ENCODE measurements around the gene HPDL.

The HPDL gene

DNA sequence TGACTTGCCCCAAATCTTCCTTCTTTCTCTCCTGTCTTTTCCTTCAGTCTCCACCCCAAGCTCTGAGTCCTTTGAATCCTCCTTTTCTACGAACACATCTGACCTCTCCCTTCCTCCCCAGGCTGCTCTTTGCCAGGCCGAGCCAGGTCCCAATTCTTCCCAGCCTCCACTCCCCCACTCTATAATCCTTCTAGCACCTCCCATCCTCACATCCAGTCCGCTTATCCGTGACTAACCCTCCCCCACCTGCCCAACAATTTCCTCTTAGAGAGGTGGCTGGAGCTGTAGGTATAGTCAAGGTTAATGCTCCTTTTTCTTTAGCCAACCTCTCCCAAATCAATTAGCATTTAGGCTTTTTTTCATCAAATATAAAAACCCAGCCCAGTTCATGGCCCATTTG, 9.5 kb upstream of the HPDL start:
- Histone ChIP-seq H3K4me1 (no peaks in the 10 kb centered on the region), H3K9me3 (no peaks in the 10 kb centered on the region), H3K27ac (no peak overlapping the region), H3K36me3 (no peaks in the 10 kb centered on the region), H3K4me3 (no peak overlapping the region), H3K27me3 (no peaks in the 10 kb centered on the region)
- intact Hi-C loops (cut with DNase I; ENCODE audit: low total_unique reads), result no loop called here
- TF ChIP-seq, protein P1, sequence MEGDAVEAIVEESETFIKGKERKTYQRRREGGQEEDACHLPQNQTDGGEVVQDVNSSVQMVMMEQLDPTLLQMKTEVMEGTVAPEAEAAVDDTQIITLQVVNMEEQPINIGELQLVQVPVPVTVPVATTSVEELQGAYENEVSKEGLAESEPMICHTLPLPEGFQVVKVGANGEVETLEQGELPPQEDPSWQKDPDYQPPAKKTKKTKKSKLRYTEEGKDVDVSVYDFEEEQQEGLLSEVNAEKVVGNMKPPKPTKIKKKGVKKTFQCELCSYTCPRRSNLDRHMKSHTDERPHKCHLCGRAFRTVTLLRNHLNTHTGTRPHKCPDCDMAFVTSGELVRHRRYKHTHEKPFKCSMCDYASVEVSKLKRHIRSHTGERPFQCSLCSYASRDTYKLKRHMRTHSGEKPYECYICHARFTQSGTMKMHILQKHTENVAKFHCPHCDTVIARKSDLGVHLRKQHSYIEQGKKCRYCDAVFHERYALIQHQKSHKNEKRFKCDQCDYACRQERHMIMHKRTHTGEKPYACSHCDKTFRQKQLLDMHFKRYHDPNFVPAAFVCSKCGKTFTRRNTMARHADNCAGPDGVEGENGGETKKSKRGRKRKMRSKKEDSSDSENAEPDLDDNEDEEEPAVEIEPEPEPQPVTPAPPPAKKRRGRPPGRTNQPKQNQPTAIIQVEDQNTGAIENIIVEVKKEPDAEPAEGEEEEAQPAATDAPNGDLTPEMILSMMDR (IDR thresholded peaks at IDR 0.05), result no peak
- DNase-seq, result peak in 1 of 2 donors; percentile 20

DNA sequence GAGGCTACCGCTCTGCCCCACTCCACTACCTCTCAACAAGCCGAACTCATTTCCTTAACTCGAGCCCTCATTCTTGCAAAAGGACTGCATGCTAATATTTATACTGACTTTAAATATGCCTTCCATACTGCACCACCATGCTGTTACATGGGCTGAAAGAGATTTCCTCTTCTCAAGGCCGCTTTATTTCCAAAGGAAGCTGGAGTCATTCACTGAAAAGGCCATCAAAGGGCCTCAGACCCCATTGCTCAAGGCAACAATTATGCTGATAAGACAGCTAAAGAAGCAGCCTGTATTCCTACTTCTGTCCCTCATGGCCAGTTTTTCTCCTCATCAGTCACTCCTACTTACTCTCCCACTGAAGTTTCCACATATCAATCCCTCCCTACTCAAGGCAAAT, 6.9 kb upstream of the HPDL start:
- no peaks in the 10 kb centered on the region for H3K36me3 ChIP-seq
- no peak overlapping the region for H3K27ac ChIP-seq
- H3K4me1 ChIP-seq, result no peaks in the 10 kb centered on the region
- TF ChIP-seq, protein P1 (IDR thresholded peaks at IDR 0.05), result no peak
- no peaks in the 10 kb centered on the region for H3K27me3 ChIP-seq
- intact Hi-C loops (cut with DNase I; ENCODE audit: low total_unique reads), result no loop called here
- no peaks in the 10 kb centered on the region for H3K9me3 ChIP-seq
- H3K4me3 ChIP-seq, result no peak overlapping the region
- no peak for DNase-seq

DNA sequence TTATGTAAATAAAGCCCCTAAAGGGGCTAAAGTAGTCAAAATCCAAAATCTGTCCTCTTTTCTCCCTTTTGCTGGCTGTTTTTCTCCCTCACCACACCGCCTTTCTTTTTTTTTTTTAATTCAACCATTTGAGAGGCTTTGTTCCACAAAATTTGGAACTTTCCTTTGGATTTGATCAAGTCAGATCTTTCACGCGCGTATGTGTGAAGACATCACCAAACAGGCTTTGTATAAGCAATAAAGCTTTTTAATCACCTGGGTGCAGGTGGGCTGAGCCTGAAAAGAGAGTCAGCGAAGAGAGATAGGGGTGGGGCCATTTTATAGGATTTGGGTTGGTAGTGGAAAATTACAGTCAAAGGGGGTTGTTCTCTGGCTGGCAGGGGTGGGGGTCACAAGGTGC, 5.3 kb upstream of the HPDL start:
- H3K9me3 ChIP-seq, result no peaks in the 10 kb centered on the region
- TF ChIP-seq, protein P1 (IDR thresholded peaks at IDR 0.05), result no peak
- H3K27me3 ChIP-seq, result no peaks in the 10 kb centered on the region
- H3K4me3 ChIP-seq, result no peak overlapping the region
- intact Hi-C loops (cut with DNase I; ENCODE audit: low total_unique reads), result no loop called here
- H3K36me3 ChIP-seq, result no peaks in the 10 kb centered on the region
- H3K4me1 ChIP-seq, result peaks cover 0 to under 1% (median under 1%) of the 10 kb centered on the region in 4 donors
- no peak overlapping the region for H3K27ac ChIP-seq
- no peak for DNase-seq

DNA sequence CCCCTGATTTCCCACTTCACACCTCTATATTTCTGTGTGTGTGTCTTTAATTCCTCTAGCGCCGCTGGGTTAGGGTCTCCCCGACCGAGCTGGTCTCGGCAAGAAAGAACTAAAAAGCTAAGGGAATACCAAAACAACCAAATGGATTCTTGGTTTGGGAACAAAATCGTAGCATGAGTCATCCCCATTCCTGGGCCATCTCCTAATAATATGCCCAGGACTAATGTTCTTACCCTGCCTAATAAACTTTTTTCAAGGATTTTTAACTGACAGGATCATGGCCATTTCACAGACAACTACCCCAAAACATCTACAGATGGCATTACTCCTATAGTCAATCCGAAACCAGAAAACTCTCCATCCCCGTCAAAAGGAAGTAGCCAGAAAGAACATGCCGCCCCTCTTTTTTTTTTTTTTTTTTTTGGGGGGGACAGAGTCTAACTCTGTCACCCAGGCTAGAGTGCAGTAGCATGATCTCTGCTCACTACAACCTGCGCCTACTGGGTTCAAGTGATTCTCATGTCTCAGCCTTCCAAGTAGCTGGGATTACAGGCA, 4.1 kb upstream of the HPDL start:
- Histone ChIP-seq H3K9me3 (no peaks in the 10 kb centered on the region), H3K27me3 (no peaks in the 10 kb centered on the region), H3K4me1 (peaks cover 0 to 12% (median 10%) of the 10 kb centered on the region in 4 donors), H3K27ac (no peak overlapping the region), H3K4me3 (no peak overlapping the region), H3K36me3 (no peaks in the 10 kb centered on the region)
- TF ChIP-seq, protein P1 (IDR thresholded peaks at IDR 0.05), result no peak
- intact Hi-C loops (cut with DNase I; ENCODE audit: low total_unique reads), result no loop called here
- no peak for DNase-seq

DNA sequence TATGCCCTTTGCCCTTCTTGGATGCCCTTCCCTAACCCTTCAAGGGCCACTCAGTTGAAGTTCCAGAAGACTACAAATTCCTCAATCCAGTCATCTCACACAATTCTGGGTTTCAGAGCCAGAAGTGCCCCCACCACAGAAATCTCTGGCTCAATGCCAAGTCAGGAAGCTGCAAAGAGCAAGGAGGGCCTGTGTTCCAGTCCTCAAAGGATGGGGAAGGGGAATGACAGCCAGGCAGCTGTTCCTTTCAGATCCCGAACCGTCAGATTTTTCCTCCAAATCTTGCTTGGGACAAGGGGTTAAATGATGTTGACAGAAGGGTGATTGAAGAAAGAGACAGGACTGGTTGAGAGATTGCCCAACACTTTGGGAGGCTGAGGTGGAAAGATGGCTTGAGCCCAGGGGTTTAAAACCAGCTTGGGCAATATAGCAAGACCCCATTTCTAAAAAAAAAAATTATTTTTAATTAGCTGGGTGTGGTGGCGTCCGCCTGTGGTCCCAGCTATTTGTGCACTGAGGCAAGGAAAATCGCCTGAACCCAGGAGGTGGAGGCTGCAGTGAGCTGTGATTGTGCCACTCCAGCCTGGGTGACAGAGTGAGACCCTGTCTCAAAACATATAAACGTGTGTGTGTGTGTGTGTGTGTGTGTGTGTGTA, 716 bp upstream of the HPDL start:
- H3K9me3 ChIP-seq, result no peaks in the 10 kb centered on the region
- H3K4me3 ChIP-seq, result peak overlapping the region; percentile 44 to 59
- no peak overlapping the region for H3K27ac ChIP-seq
- H3K27me3 ChIP-seq, result no peaks in the 10 kb centered on the region
- peaks cover 0 to 17% (median 11%) of the 10 kb centered on the region in 4 donors for H3K4me1 ChIP-seq
- intact Hi-C loops (cut with DNase I; ENCODE audit: low total_unique reads), result no loop called here
- TF ChIP-seq, protein P1 (IDR thresholded peaks at IDR 0.05), result no peak
- H3K36me3 ChIP-seq, result peaks cover 20 to 24% (median 22%) of the 10 kb centered on the region in 3 donors
- peak in 1 of 2 donors; percentile 60 for DNase-seq
